NB4 (cell line): ENCODE measurements around the gene RAP1GAP.
A peak's percentile ranks its signal among the peaks of the same experiment; 100 is the strongest.

Source experiments
- DNase-seq: peaks from one replicate; pipeline ENCODE4 v3.0.0; 2010; ENCODE audit warnings: low read depth
- H3K4me3 ChIP-seq: one replicate; pipeline ENCODE4 v1.5.1; 2011; ENCODE audit warnings: mild to moderate bottlenecking, low read depth, low read length, moderate library complexity
- MYC ChIP-seq: IDR thresholded peaks from 2 replicates; pipeline ENCODE4 v1.6.1; 2011; ENCODE audit warnings: low read depth, low read length
- POLR2A ChIP-seq: IDR thresholded peaks from 2 replicates; pipeline ENCODE4 v1.6.1; 2011; ENCODE audit warnings: mild to moderate bottlenecking; ENCODE audit not compliant: insufficient read length; ENCODE audit errors: extremely low read depth
- TF ChIP-seq, protein P1 (sequence below): IDR thresholded peaks from one replicate; pipeline ENCODE4 v1.5.1; 2012; ENCODE audit warnings: low read depth, low read length
- TF ChIP-seq, protein P2 (sequence below): IDR thresholded peaks from 2 replicates; pipeline ENCODE4 v1.6.1; 2011; ENCODE audit warnings: low read depth, low read length

Gene RAP1GAP

GRCh38 chr1:21553116-21553926 is 115.8 kb downstream of the RAP1GAP start:
- no peak for DNase-seq
- no peak overlapping the region for H3K4me3 ChIP-seq
- TF ChIP-seq MYC = no peak
- TF ChIP-seq POLR2A = no peak
- TF ChIP-seq, protein P1, sequence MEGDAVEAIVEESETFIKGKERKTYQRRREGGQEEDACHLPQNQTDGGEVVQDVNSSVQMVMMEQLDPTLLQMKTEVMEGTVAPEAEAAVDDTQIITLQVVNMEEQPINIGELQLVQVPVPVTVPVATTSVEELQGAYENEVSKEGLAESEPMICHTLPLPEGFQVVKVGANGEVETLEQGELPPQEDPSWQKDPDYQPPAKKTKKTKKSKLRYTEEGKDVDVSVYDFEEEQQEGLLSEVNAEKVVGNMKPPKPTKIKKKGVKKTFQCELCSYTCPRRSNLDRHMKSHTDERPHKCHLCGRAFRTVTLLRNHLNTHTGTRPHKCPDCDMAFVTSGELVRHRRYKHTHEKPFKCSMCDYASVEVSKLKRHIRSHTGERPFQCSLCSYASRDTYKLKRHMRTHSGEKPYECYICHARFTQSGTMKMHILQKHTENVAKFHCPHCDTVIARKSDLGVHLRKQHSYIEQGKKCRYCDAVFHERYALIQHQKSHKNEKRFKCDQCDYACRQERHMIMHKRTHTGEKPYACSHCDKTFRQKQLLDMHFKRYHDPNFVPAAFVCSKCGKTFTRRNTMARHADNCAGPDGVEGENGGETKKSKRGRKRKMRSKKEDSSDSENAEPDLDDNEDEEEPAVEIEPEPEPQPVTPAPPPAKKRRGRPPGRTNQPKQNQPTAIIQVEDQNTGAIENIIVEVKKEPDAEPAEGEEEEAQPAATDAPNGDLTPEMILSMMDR = no peak
- TF ChIP-seq, protein P2, sequence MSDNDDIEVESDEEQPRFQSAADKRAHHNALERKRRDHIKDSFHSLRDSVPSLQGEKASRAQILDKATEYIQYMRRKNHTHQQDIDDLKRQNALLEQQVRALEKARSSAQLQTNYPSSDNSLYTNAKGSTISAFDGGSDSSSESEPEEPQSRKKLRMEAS = no peak

DNA sequence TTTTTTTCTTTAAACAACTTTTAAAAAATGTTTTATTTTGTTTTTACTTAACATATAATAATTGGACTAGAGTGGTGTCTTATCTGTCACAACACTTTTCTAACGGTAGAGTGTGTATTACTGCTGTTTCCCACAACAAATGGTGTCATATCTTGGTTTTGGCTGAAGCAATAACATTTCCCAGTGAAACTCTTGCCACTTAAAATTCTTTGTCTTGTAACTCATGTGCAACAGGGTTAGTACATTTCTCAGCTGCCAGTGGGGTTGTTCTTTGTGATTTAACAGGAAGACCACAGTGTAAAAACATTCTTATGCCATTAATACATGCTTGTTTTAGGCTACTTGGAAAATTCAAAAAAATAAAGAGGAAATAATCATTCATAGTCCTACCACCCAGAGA is 116.4 kb downstream of the RAP1GAP start:
- DNase-seq = peak; percentile 54
- no peak overlapping the region for H3K4me3 ChIP-seq
- TF ChIP-seq, protein P2 = no peak
- TF ChIP-seq MYC (no peak), POLR2A (no peak)
- TF ChIP-seq, protein P1 = no peak

DNA sequence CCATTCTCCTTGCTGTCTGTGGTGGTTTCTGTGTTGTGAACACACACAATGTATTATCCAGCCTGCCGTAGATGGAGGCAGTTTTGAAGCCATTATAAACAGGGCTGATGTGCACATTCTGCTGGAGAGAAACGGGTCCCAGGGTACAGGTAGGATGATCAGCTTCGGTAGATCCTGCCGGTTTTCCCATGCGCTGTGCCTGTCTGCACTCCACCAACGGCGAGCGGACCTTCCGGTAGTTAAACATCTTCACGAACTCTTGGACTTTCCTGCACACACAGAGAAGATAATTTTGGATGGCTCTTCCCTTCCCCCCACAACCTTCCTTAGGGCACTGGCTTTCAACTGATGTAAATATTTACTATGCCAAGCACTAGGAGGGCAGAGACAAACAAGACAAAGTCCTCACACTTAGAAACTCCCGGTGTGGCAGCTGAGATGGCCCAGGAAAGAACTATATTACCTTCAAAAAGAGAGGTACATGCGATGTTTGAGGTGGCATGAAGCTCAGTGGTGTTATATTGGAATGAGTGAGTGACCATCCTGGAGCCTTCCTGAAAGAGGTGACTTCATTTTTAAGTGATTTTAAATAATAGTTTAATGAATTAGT is 118.2 kb downstream of the RAP1GAP start:
- H3K4me3 ChIP-seq = no peak overlapping the region
- no peak for DNase-seq
- no peak for TF ChIP-seq MYC

DNA sequence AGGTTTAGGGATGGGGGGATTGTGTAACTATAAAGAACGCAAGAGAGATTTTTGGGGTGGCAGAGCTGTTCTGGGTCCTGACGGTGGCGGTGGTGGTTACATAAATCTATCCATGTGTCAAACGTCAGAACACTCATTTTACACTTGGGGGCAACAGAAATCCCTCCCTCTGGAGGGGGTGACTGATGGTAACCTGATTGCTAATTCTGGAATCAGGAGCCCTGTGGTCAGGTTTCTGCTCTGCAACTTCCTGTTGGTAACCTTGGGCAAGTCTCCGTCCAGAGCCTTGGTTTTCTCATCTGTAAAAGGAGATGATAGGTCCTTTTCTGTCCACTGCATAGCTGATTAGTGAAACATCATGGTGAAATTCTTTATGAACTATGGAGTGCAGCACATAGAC is 119.1 kb downstream of the RAP1GAP start:
- H3K4me3 ChIP-seq = no peak overlapping the region
- TF ChIP-seq MYC (no peak), POLR2A (no peak)
- TF ChIP-seq, protein P2 = no peak
- TF ChIP-seq, protein P1 = no peak
- DNase-seq = peak; percentile 53

DNA sequence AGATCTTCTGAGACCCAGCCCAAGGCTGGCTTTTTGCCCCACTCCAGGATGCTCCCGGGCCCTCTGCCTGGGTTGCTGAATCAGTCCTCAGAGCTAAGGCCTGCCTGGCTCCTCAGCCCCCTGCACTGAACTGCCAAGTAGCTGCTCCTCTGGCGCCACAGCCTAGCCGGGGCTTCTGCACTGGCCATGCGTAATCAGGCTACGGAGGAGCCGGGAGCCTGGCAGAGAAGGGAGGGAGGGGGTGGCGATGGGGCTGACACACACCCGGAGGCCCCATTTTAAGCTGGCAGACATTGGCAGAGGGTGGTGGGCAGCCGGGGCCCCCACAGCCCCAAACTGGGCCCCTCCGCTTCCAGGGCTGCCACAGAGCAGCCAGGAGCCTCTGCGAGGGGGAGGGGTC is 121.3 kb downstream of the RAP1GAP start:
- DNase-seq = no peak
- TF ChIP-seq, protein P2 = no peak
- TF ChIP-seq, protein P1 = no peak
- TF ChIP-seq POLR2A = no peak
- no peak for TF ChIP-seq MYC
- H3K4me3 ChIP-seq = no peak overlapping the region
